ENCODE measurements around the gene GNAQ. TPM values are rescaled to one million over a fixed set of nuclear protein-coding genes. Genes with fewer than 3 reads are reported as not detected.
"Not testable (repeated sequence)": the region's sequence is repeated elsewhere in the genome, so short reads cannot be mapped to it uniquely, and the experiment has no call there.

GNAQ gene
- total and polyA plus RNA-seq, 2 donors (not counting 1 experiment from before 2014, with no cell fraction given): 0.60 to 1.4 TPM

GRCh38 chr9:77725820-77726219, 305.8 kb downstream of the GNAQ start:
- intact Hi-C loops (cut with micrococcal nuclease): no loop called here
- DNase-seq (no peak), ATAC-seq (ENCODE audit: low read depth) (no peak)
- Mint-ChIP-seq H3K9me3 (ENCODE audit: insufficient read depth) (peaks cover 3% of the 10 kb centered on the region), H3K27me3 (no peaks in the 10 kb centered on the region), H3K4me3 (no peak overlapping the region), H3K27ac (no peak overlapping the region), H3K4me1 (no peaks in the 10 kb centered on the region)
- TF ChIP-seq CTCF (IDR thresholded peaks at IDR 0.05): no peak
- TF ChIP-seq EZH2 (IDR thresholded peaks at IDR 0.05; ENCODE audit: borderline replicate concordance, insufficient read depth, low read depth, low read length, poor library complexity, severe bottlenecking): no peak
- CTCF ChIA-PET: no interaction called here
- 90% methylated on average over 2 of the region's 6 CpGs for WGBS (ENCODE audit: insufficient coverage)
- Histone ChIP-seq H2AFZ (ENCODE audit: insufficient read depth, low read depth, low read length, poor library complexity, severe bottlenecking) (no peak overlapping the region), H3K36me3 (replicated peaks in 1 of 2; ENCODE audit: control extremely low read depth in 1 of 2, control insufficient read depth in 1 of 2, extremely low read depth in 1 of 2, insufficient read depth in 2 of 2, low read length in 1 of 2) (no peaks in the 10 kb centered on the region), H3K27me3 (replicated peaks in 1 of 4; ENCODE audit: control extremely low read depth in 1 of 4, control insufficient read depth in 3 of 4, insufficient read depth in 4 of 4, low read length in 3 of 4) (peaks cover 0 to 3% (median 0%) of the 10 kb centered on the region in 4 experiments), H3K4me1 (ENCODE audit: control insufficient read depth in 2 of 2, insufficient read depth in 2 of 2, low read length in 2 of 2) (no peaks in the 10 kb centered on the region), H3K9me3 (ENCODE audit: control extremely low read depth in 1 of 3, control insufficient read depth in 2 of 3, insufficient read depth in 1 of 3, low read length in 2 of 3) (no peaks in the 10 kb centered on the region), H3K79me2 (ENCODE audit: control insufficient read depth, insufficient read depth, low read length) (no peaks in the 10 kb centered on the region), H4K20me1 (ENCODE audit: control insufficient read depth, insufficient read depth, low read length, poor library complexity, severe bottlenecking) (no peaks in the 10 kb centered on the region), H3K27ac (ENCODE audit: low read length in 2 of 2) (no peak overlapping the region), H3K4me3 (ENCODE audit: control extremely low read depth in 1 of 5, extremely low read depth in 1 of 5, insufficient read depth in 1 of 5, low read depth in 2 of 5, low read length in 4 of 5) (no peak overlapping the region), H3K9ac (ENCODE audit: low read length) (no peak overlapping the region), H3K4me2 (replicated peaks; ENCODE audit: low read depth, low read length, poor library complexity, severe bottlenecking) (no peak overlapping the region)
- POLR2A ChIA-PET: no interaction called here

DNA sequence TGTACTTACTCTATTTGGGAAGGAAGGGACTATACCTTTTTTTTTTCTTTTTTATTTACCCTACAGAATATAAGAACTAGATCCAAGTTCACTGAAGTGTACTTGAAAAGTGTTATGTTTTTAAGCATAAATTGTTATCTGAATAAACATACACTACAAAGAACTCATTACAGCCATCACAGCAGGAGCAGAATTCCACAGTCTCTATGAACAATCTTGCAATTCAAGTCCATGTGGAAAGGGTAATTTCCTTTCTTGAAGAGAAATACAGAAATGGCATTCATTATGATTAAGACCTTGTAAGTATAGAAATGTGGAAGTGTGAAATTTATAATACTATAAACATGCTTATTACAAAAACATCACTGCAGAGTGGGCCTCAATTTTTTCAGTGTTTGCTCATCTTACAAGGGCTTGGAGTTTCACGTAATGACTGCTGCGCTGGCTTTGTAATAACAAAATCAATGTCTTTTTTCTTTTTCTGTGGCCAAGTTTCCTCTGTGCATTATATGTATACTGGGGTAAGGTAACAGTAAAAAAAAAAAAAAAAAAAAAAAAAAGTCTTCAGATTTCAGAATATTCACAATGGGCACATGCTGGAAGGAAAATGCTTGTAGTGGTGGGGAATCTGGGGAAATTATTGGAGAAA, 306.4 kb downstream of the GNAQ start:
- Histone ChIP-seq H3K4me1 (ENCODE audit: control insufficient read depth in 2 of 2, insufficient read depth in 2 of 2, low read length in 2 of 2) (no peaks in the 10 kb centered on the region), H3K4me2 (replicated peaks; ENCODE audit: low read depth, low read length, poor library complexity, severe bottlenecking) (no peak overlapping the region), H2AFZ (ENCODE audit: insufficient read depth, low read depth, low read length, poor library complexity, severe bottlenecking) (no peak overlapping the region), H3K27me3 (replicated peaks in 1 of 4; ENCODE audit: control extremely low read depth in 1 of 4, control insufficient read depth in 3 of 4, insufficient read depth in 4 of 4, low read length in 3 of 4) (peaks cover 0 to 3% (median 0%) of the 10 kb centered on the region in 4 experiments), H3K9me3 (ENCODE audit: control extremely low read depth in 1 of 3, control insufficient read depth in 2 of 3, insufficient read depth in 1 of 3, low read length in 2 of 3) (no peaks in the 10 kb centered on the region), H3K4me3 (ENCODE audit: control extremely low read depth in 1 of 5, extremely low read depth in 1 of 5, insufficient read depth in 1 of 5, low read depth in 2 of 5, low read length in 4 of 5) (no peak overlapping the region), H4K20me1 (ENCODE audit: control insufficient read depth, insufficient read depth, low read length, poor library complexity, severe bottlenecking) (no peaks in the 10 kb centered on the region), H3K79me2 (ENCODE audit: control insufficient read depth, insufficient read depth, low read length) (no peaks in the 10 kb centered on the region), H3K9ac (ENCODE audit: low read length) (no peak overlapping the region), H3K36me3 (replicated peaks in 1 of 2; ENCODE audit: control extremely low read depth in 1 of 2, control insufficient read depth in 1 of 2, extremely low read depth in 1 of 2, insufficient read depth in 2 of 2, low read length in 1 of 2) (no peaks in the 10 kb centered on the region), H3K27ac (ENCODE audit: low read length in 2 of 2) (no peak overlapping the region)
- ATAC-seq (ENCODE audit: low read depth) (no peak), DNase-seq (no peak)
- no peak overlapping the region for H3K27ac Mint-ChIP-seq
- POLR2A ChIA-PET: no interaction called here
- H3K9me3 Mint-ChIP-seq (ENCODE audit: insufficient read depth): peaks cover 3% of the 10 kb centered on the region
- no CpG with 5 or more reads among the region's 2 CpGs for WGBS (ENCODE audit: insufficient coverage)
- no peaks in the 10 kb centered on the region for H3K27me3 Mint-ChIP-seq
- H3K4me3 Mint-ChIP-seq: no peak overlapping the region
- CTCF ChIA-PET: no interaction called here
- intact Hi-C loops (cut with micrococcal nuclease): no loop called here
- no peaks in the 10 kb centered on the region for H3K4me1 Mint-ChIP-seq
- TF ChIP-seq EZH2 (IDR thresholded peaks at IDR 0.05; ENCODE audit: borderline replicate concordance, insufficient read depth, low read depth, low read length, poor library complexity, severe bottlenecking) (no peak), CTCF (IDR thresholded peaks at IDR 0.05) (no peak)

GRCh38 chr9:77721156-77721555, 310.5 kb downstream of the GNAQ start:
- H2AFZ ChIP-seq (ENCODE audit: insufficient read depth, low read depth, low read length, poor library complexity, severe bottlenecking); H3K4me2 ChIP-seq (replicated peaks; ENCODE audit: low read depth, low read length, poor library complexity, severe bottlenecking); H3K4me1 Mint-ChIP-seq; H3K4me1 ChIP-seq (ENCODE audit: control insufficient read depth in 2 of 2, insufficient read depth in 2 of 2, low read length in 2 of 2); H3K9me3 Mint-ChIP-seq (ENCODE audit: insufficient read depth); H3K4me3 ChIP-seq (ENCODE audit: control extremely low read depth in 1 of 5, extremely low read depth in 1 of 5, insufficient read depth in 1 of 5, low read depth in 2 of 5, low read length in 4 of 5); H3K4me3 Mint-ChIP-seq; intact Hi-C loops (cut with micrococcal nuclease); H3K36me3 ChIP-seq (replicated peaks in 1 of 2; ENCODE audit: control extremely low read depth in 1 of 2, control insufficient read depth in 1 of 2, extremely low read depth in 1 of 2, insufficient read depth in 2 of 2, low read length in 1 of 2); H3K27ac ChIP-seq (ENCODE audit: low read length in 2 of 2); H3K9me3 ChIP-seq (ENCODE audit: control extremely low read depth in 1 of 3, control insufficient read depth in 2 of 3, insufficient read depth in 1 of 3, low read length in 2 of 3); H3K27me3 ChIP-seq (replicated peaks in 1 of 4; ENCODE audit: control extremely low read depth in 1 of 4, control insufficient read depth in 3 of 4, insufficient read depth in 4 of 4, low read length in 3 of 4); H3K27ac Mint-ChIP-seq; DNase-seq; CTCF ChIA-PET; H3K9ac ChIP-seq (ENCODE audit: low read length); POLR2A ChIA-PET; ATAC-seq (ENCODE audit: low read depth); H4K20me1 ChIP-seq (ENCODE audit: control insufficient read depth, insufficient read depth, low read length, poor library complexity, severe bottlenecking); H3K27me3 Mint-ChIP-seq; H3K79me2 ChIP-seq (ENCODE audit: control insufficient read depth, insufficient read depth, low read length): not testable (repeated sequence)
- WGBS (ENCODE audit: insufficient coverage): 98% methylated on average over 9 of the region's 11 CpGs

Measured in B cell (primary cell).